IPS DF 4.7 (cell line): ENCODE measurements around the gene KIF26A.

Experiments used
- DNase-seq: peaks from one replicate; pipeline ENCODE4 v3.0.0-alpha.2; 2013; ENCODE audit warnings: low spot score; ENCODE audit errors: extremely low read depth

Gene KIF26A

GRCh38 chr14:104191409-104191997 is 53.1 kb downstream of the KIF26A start:
- DNase-seq, result no peak

DNA sequence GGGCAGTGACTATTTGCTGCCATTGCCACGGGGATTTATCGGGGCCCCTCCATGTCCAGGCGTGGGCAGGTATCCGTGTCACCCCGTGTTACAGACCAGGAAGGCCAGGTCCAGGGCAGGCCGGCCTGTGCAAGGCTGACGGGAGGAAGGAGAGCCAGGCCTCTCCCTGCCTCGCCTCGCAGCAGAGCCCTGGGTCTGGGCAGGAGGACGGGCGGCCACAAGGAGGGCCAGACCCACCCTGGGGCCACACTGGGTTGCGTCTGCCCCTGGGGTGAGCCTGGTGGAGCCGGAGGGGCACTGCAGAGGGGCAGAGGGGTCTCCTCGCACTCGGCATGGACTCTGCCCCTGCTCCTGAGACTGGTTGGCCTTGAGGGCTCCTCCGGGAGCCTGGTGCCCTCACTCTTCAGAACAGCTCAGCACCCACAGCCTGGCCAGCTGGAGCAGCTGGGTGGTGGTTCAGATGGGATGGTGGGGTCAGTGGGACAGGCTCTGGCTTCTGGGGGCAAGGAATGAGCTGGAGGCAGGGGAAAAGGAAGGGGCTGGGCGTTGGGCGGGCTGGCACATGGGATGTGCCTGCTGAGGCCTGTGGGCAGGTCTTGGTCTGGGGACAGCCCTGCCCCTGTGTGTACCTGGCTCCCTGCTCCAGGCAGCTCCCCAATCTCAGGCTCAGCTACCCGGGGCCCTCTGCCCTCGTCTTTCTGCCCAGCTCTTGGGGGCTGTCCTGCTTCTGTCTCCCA is 53.9 kb downstream of the KIF26A start:
- DNase-seq, result no peak

GRCh38 chr14:104192883-104193245 is 54.5 kb downstream of the KIF26A start:
- no peak for DNase-seq

DNA sequence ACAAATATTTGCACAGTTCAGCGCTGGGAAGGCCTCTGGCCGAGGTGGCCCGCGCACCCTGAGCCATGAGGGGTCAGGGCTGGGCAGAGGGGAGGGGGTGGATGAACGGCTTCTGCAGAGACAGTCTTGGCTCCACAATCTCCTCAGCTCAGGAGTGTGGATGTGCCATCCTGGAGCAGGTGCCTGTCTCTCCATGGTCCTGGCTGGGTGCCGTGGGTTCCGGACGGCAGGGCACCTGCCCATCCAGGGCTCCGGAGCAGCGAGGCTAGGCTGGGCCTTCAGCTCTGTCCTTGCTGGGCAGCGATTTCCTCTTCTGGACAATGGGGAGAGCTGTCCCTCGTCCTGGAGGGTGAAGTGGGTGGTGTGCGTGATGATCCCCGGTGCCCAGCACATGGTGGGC is 55.6 kb downstream of the KIF26A start:
- DNase-seq, result no peak

DNA sequence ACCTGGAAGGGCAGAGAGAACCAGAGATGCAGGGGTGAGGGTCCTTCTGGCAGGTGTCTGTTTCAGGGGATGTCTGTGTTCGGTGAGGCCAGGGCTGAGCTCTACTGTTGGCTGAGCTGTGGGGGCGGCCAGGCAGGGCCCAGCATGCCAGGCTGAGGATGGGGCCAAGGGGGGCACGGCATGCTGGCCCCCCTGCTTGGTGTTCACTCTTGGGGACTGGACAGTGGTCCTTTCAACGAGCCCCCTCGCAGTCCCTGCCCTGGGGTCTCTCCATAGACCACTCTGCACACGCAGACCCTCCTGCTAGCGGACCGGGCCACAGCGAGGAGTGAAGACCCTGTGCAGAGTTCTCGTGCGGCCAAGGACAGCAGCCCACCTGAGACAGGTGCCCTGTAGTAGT is 56.3 kb downstream of the KIF26A start:
- DNase-seq, result no peak

GRCh38 chr14:104195361-104195760 is 57.0 kb downstream of the KIF26A start:
- DNase-seq, result no peak

GRCh38 chr14:104195878-104196277 is 57.5 kb downstream of the KIF26A start:
- no peak for DNase-seq

DNA sequence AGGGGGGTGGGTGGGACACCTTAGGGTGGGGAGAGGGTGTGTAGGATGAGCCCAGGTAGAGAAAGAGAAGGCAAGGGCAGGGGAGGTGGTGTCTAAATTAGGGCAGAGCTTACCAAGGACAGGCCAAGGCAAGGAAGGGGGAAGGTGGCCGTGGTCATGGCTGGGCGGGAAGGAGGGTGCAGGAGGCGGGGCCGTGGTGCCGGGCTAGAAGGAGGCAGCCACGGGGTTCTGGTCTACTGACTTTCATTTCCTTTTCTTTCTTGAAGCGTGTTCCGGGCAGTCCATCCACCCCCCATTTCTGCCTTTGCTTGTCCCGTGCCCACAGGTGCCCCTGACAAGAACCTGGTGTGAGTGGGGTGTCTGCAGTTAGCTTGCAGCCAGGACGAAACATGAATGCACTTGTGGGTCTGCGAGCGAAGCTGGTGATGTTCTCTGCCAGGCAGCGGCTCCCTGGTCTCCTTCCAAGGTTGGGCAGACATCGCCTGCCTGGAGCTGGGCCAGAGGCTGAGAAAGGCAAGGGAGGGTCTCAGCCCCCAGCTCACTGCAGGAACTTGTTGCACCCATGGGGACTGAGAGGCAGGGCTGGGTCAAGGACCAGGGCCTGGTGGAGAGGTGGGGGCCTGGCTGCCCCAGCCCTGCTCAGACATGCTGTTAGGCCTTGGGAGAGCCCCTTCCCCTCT is 58.2 kb downstream of the KIF26A start:
- DNase-seq, result no peak

- DNase-seq, result no peak
Measured at GRCh38 chr14:104197449-104198247, 59.3 kb downstream of the KIF26A start.

- DNase-seq, result no peak
Measured at GRCh38 chr14:104199266-104199895, 61.0 kb downstream of the KIF26A start.

DNA sequence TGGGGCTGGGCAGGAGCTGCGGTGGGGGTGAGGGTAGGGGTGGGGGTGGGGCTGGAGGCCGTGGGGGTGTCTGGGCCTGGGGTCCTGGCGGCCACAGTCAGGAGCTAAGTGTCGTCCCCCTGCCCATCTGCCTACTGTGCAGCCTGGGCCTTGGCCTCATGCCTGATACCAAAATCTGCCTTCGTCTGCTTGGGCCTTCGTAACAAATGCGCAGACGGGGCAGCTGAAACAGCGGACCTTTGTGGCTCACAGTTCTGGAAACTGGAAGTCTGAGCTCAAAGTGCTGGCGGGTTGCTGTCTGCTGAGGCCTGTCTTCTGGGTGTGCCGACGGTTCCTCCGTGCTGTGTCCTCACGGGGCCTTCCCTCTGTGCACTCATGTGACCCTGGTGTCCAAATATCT is 61.7 kb downstream of the KIF26A start:
- DNase-seq, result no peak

DNA sequence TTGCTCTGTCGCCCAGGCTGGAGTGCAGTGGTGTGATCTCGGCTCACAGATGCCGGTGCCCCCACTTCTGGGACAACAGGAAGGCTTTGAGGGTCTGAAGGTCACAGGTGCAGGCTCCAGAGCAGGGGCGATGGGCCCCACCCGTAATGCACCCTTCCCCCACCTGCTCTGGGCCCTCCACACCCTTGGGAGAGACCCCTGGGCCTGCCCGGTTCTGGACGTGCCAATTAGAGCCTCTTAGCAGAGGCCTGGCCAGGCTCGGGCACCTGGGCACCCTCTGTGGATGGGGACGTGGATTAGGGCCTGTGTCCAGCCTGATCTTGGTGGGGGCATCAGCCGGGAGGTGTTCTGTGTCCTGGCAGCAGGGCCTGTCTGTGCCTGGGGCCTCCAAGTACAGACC is 62.2 kb downstream of the KIF26A start:
- DNase-seq, result no peak

GRCh38 chr14:104201063-104201462 is 62.7 kb downstream of the KIF26A start:
- no peak for DNase-seq

- DNase-seq, result no peak
Measured at GRCh38 chr14:104201496-104201895, 63.1 kb downstream of the KIF26A start.

DNA sequence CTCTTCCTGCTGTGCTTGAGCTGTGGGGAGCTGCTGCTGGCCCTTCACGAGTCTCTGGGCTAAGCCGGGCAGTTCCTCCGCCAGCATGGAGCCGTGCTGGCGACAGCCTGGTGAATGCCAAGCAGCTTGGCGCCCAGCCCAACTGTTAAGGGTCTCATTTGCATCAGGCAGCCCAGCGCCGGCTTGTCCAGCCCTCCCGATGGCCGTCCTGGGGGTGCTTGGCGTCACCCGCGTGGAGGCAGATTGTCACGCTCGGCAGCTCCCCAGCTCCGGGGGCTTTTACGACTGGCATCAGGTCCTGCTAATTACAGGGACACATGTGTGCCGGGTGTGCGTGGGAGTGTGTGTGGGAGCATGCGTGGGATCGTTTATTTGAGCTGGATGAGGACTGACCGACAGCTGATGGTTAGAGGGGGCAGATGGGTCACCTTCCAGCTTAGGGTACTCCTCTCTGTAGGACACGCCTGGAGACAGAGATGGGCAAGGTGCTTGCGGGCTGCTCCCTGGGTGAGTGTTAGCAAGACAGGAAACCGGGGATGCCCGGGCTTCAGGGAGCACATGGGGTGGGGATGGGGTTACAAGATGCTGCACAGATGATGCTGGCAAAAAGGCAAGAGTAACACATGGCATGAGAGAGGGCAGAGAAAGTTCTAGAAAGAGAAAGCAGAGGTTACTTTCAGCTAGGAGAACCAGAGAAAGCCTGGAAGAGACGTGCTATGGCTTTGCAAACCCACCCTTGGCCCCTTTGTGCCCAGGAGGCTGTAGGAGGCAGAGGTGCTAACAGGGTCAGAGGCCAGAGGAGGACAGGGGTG is 64.1 kb downstream of the KIF26A start:
- DNase-seq, result no peak

GRCh38 chr14:104203071-104203425 is 64.7 kb downstream of the KIF26A start:
- DNase-seq, result no peak

DNA sequence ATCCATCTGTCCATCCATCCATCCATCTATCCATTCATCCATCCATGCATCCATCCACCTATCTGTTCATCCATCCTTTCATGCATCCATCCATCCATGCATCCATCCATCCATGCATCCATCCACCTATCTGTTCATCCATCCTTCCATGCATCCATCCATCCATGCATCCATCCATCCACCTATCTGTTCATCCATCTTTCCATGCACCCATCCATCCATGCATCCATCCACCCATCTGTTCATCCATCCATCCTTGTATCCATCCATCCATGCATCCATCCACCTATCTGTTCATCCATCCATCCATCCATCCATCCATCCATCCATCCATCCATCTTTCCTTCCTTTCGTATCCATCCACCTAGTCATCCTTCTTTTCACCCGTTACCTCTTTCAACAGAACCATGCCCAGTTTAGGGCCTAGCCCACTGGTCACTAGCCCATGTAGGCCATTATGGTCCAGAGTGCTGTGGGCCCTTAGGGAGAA is 66.3 kb downstream of the KIF26A start:
- DNase-seq, result no peak

DNA sequence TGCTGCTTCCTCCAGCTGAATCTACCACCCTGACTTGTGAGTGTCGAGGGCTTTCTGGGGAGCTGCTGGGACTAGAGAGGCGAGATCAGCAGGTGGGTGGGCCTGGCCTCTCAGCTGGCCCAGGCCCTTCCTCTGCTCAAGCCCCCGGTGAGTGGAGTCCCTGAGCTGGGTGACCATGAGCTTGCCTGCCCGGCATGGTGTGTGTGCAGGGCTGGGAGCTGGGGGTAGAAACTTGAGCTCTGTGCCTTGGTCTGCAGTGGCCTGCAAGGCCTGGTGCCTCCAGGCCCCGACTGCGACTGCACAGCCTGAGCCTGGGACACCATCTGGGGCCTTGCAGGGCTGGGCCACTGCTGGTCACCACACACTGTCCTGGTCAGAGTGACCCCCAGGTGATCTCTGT is 67.4 kb downstream of the KIF26A start:
- DNase-seq, result no peak

- no peak for DNase-seq
Measured at GRCh38 chr14:104206281-104206904, 68.0 kb downstream of the KIF26A start.
